ENCODE measurements around the gene TMEM213. TPM values are rescaled to one million over a fixed set of nuclear protein-coding genes. Genes with fewer than 3 reads are reported as not detected.

The TMEM213 gene
- total RNA-seq, 1 donor from 2014 or later, result 1.9 TPM

- no peak overlapping the region for H3K27ac ChIP-seq
- no peaks in the 10 kb centered on the region for H3K36me3 ChIP-seq
- H3K4me1 ChIP-seq, result peaks cover 9% of the 10 kb centered on the region
- H3K9me3 ChIP-seq, result no peaks in the 10 kb centered on the region
- no peak for TF ChIP-seq CTCF (IDR thresholded peaks at IDR 0.05)
- intact Hi-C loops (cut with DNase I), result no loop called here
- H3K4me3 ChIP-seq, result no peak overlapping the region
- DNase-seq, result no peak
- no peak for ATAC-seq
- no peaks in the 10 kb centered on the region for H3K27me3 ChIP-seq (ENCODE audit: low read depth)
These were observed 44.3 kb downstream of the TMEM213 start for GRCh38 chr7:138842111-138842510.

- no peak for ATAC-seq
- no peaks in the 10 kb centered on the region for H3K4me1 ChIP-seq
- no peak overlapping the region for H3K4me3 ChIP-seq
- no peaks in the 10 kb centered on the region for H3K36me3 ChIP-seq
- TF ChIP-seq CTCF (IDR thresholded peaks at IDR 0.05), result no peak
- intact Hi-C loops (cut with DNase I), result no loop called here
- no peak overlapping the region for H3K27ac ChIP-seq
- no peaks in the 10 kb centered on the region for H3K9me3 ChIP-seq
- no peaks in the 10 kb centered on the region for H3K27me3 ChIP-seq (ENCODE audit: low read depth)
- no peak for DNase-seq
These were observed 46.1 kb downstream of the TMEM213 start for GRCh38 chr7:138843632-138844580.

- no peak overlapping the region for H3K4me3 ChIP-seq
- H3K4me1 ChIP-seq, result no peaks in the 10 kb centered on the region
- H3K27ac ChIP-seq, result no peak overlapping the region
- ATAC-seq (no peak), DNase-seq (no peak)
- no peak for TF ChIP-seq CTCF (IDR thresholded peaks at IDR 0.05)
- intact Hi-C loops (cut with DNase I), result no loop called here
- H3K9me3 ChIP-seq, result no peaks in the 10 kb centered on the region
- no peaks in the 10 kb centered on the region for H3K36me3 ChIP-seq
- no peaks in the 10 kb centered on the region for H3K27me3 ChIP-seq (ENCODE audit: low read depth)
These were observed 47.9 kb downstream of the TMEM213 start for GRCh38 chr7:138845711-138846110.

- H3K27ac ChIP-seq, result no peak overlapping the region
- H3K9me3 ChIP-seq, result no peaks in the 10 kb centered on the region
- H3K4me3 ChIP-seq, result no peak overlapping the region
- DNase-seq (no peak), ATAC-seq (no peak)
- no peaks in the 10 kb centered on the region for H3K27me3 ChIP-seq (ENCODE audit: low read depth)
- intact Hi-C loops (cut with DNase I), result no loop called here
- TF ChIP-seq CTCF (IDR thresholded peaks at IDR 0.05), result no peak
- H3K4me1 ChIP-seq, result no peaks in the 10 kb centered on the region
- no peaks in the 10 kb centered on the region for H3K36me3 ChIP-seq
These were observed 50.5 kb downstream of the TMEM213 start for GRCh38 chr7:138848056-138848980.

- intact Hi-C loops (cut with DNase I), result no loop called here
- H3K36me3 ChIP-seq, result no peaks in the 10 kb centered on the region
- no peak for TF ChIP-seq CTCF (IDR thresholded peaks at IDR 0.05)
- H3K27me3 ChIP-seq (ENCODE audit: low read depth), result no peaks in the 10 kb centered on the region
- no peaks in the 10 kb centered on the region for H3K9me3 ChIP-seq
- H3K4me3 ChIP-seq, result no peak overlapping the region
- no peak overlapping the region for H3K27ac ChIP-seq
- ATAC-seq (no peak), DNase-seq (no peak)
- H3K4me1 ChIP-seq, result no peaks in the 10 kb centered on the region
These were observed 51.9 kb downstream of the TMEM213 start for GRCh38 chr7:138849701-138850100.

All from lower lobe of right lung (tissue), 2 donors.